Measurements from ENCODE around the gene FSCN2. TPM values are rescaled to one million over a fixed set of nuclear protein-coding genes. Genes with fewer than 3 reads are reported as not detected.

Gene FSCN2
- total RNA-seq, 2 donors from 2014 or later, result 1.0 to 1.8 TPM

DNA sequence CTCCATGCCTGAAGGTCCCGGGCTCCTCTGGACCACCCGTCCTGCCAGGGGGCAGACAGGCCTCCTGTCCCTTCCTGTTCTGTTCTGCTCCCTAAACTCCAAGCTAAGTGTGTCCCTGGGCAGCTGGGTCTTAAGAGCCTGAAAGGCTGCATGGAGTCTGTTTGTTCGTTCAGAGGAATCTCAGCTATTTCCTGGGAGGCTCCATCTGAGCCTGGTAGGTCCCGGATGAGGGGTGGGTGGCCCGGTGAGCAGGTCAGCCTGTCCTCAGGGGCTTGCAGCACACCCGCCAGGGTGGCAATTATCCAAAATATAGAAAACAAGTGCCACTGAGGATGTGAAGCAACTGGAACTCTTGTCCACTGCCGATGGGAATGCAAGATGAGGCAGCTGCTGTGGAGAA is 28.1 kb upstream of the FSCN2 start:
- no peak for TF ChIP-seq CTCF (conservative IDR thresholded peaks at IDR 0.05)

GRCh38 chr17:81502471-81503017 is 25.6 kb upstream of the FSCN2 start:
- H3K4me1 ChIP-seq (ENCODE audit: control insufficient read depth, insufficient read depth, low read length), result no peaks in the 10 kb centered on the region
- no peaks in the 10 kb centered on the region for H3K36me3 ChIP-seq (ENCODE audit: control insufficient read depth, insufficient read depth, low read length)
- H3K4me3 Mint-ChIP-seq, result no peak overlapping the region
- no peak for TF ChIP-seq CTCF (conservative IDR thresholded peaks at IDR 0.05)
- H3K9me3 ChIP-seq (ENCODE audit: control insufficient read depth, low read length), result no peaks in the 10 kb centered on the region
- peak; percentile 49 for DNase-seq
- H3K27me3 Mint-ChIP-seq (ENCODE audit: insufficient read depth), result peaks cover 14% of the 10 kb centered on the region
- no peak overlapping the region for H3K27ac ChIP-seq (ENCODE audit: low read depth, low read length)
- H3K4me3 ChIP-seq (ENCODE audit: low read length), result no peak overlapping the region
- 75 to 79% methylated on average over 11 to 12 of the region's 12 CpGs for WGBS, 2 experiments (ENCODE audit: insufficient coverage in 1 of 2, insufficient read length in 1 of 2)
- H3K27me3 ChIP-seq (ENCODE audit: control insufficient read depth, insufficient read depth, low read length, poor library complexity, severe bottlenecking), result no peaks in the 10 kb centered on the region
- peaks cover 7% of the 10 kb centered on the region for H3K4me1 Mint-ChIP-seq
- H3K9ac ChIP-seq (ENCODE audit: extremely low read depth, low read length, poor library complexity, severe bottlenecking), result no peak overlapping the region
- H3K27ac Mint-ChIP-seq, result no peak overlapping the region
- no peaks in the 10 kb centered on the region for H3K9me3 Mint-ChIP-seq
- H3K36me3 Mint-ChIP-seq (ENCODE audit: low read depth), result no peaks in the 10 kb centered on the region

More for the DNA sequence above, 28.1 kb upstream of the FSCN2 start:
- Histone ChIP-seq H3K4me3 (ENCODE audit: low read length) (no peak overlapping the region), H3K4me1 (ENCODE audit: control insufficient read depth, insufficient read depth, low read length) (no peaks in the 10 kb centered on the region), H3K36me3 (ENCODE audit: control insufficient read depth, insufficient read depth, low read length) (no peaks in the 10 kb centered on the region), H3K9ac (ENCODE audit: extremely low read depth, low read length, poor library complexity, severe bottlenecking) (no peak overlapping the region), H3K9me3 (ENCODE audit: control insufficient read depth, low read length) (no peaks in the 10 kb centered on the region), H3K27me3 (ENCODE audit: control insufficient read depth, insufficient read depth, low read length, poor library complexity, severe bottlenecking) (no peaks in the 10 kb centered on the region), H3K27ac (ENCODE audit: low read depth, low read length) (no peak overlapping the region)
- 66% methylated on average over 6 to 7 of the region's 7 CpGs for WGBS, 2 experiments (ENCODE audit: insufficient coverage in 1 of 2, insufficient read length in 1 of 2)
- peaks cover 18% of the 10 kb centered on the region for H3K27me3 Mint-ChIP-seq (ENCODE audit: insufficient read depth)
- H3K9me3 Mint-ChIP-seq, result no peaks in the 10 kb centered on the region
- peak overlapping the region; percentile 83 for H3K27ac Mint-ChIP-seq
- H3K4me1 Mint-ChIP-seq, result peaks cover 7% of the 10 kb centered on the region
- H3K4me3 Mint-ChIP-seq, result no peak overlapping the region
- peak; percentile 79 for DNase-seq
- H3K36me3 Mint-ChIP-seq (ENCODE audit: low read depth), result no peaks in the 10 kb centered on the region

DNA sequence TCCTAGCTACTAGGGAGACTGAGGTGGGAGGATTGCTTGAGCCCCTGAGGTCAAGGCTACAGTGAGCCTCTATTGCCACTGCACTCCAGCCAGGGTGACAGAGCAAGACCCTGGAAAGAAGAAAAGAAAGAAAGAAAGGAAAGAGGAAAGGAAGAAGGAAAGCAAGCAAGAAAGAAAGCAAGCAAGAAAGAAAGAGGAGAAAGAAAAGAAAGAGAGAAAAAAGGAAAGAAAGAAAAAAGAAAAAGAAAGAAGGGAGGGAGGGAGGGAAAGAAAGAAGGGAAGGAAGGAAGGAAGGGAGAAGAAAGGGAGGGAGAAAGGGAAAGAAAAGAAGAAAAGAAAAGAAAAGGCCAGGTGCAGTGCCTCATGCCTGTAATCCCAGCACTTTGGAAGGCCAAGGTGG is 24.6 kb upstream of the FSCN2 start:
- H3K27me3 Mint-ChIP-seq (ENCODE audit: insufficient read depth), result peaks cover 10% of the 10 kb centered on the region
- H3K36me3 Mint-ChIP-seq (ENCODE audit: low read depth), result peaks cover 3% of the 10 kb centered on the region
- H3K9ac ChIP-seq (ENCODE audit: extremely low read depth, low read length, poor library complexity, severe bottlenecking), result no peak overlapping the region
- TF ChIP-seq CTCF (conservative IDR thresholded peaks at IDR 0.05), result no peak
- H3K4me3 ChIP-seq (ENCODE audit: low read length), result no peak overlapping the region
- H3K4me1 ChIP-seq (ENCODE audit: control insufficient read depth, insufficient read depth, low read length), result no peaks in the 10 kb centered on the region
- peaks cover 7% of the 10 kb centered on the region for H3K4me1 Mint-ChIP-seq
- H3K27ac Mint-ChIP-seq, result no peak overlapping the region
- H3K9me3 Mint-ChIP-seq, result no peaks in the 10 kb centered on the region
- DNase-seq, result no peak
- no peaks in the 10 kb centered on the region for H3K9me3 ChIP-seq (ENCODE audit: control insufficient read depth, low read length)
- H3K4me3 Mint-ChIP-seq, result no peak overlapping the region
- H3K27me3 ChIP-seq (ENCODE audit: control insufficient read depth, insufficient read depth, low read length, poor library complexity, severe bottlenecking), result no peaks in the 10 kb centered on the region
- H3K27ac ChIP-seq (ENCODE audit: low read depth, low read length), result no peak overlapping the region
- peaks cover 1% of the 10 kb centered on the region for H3K36me3 ChIP-seq (ENCODE audit: control insufficient read depth, insufficient read depth, low read length)

Measured in endodermal cell (in vitro differentiated cells).